Activated CD4-positive, CD25-positive, alpha-beta regulatory T cell treated with anti-CD3 and anti-CD28 coated beads, Interleukin-2, amount 50 U/mL, for 72 hours (primary cell): ENCODE data around the gene HEG1.

Experiments used
- DNase-seq: peaks from one replicate; pipeline ENCODE4 v3.0.0; 2021

Gene HEG1

DNA sequence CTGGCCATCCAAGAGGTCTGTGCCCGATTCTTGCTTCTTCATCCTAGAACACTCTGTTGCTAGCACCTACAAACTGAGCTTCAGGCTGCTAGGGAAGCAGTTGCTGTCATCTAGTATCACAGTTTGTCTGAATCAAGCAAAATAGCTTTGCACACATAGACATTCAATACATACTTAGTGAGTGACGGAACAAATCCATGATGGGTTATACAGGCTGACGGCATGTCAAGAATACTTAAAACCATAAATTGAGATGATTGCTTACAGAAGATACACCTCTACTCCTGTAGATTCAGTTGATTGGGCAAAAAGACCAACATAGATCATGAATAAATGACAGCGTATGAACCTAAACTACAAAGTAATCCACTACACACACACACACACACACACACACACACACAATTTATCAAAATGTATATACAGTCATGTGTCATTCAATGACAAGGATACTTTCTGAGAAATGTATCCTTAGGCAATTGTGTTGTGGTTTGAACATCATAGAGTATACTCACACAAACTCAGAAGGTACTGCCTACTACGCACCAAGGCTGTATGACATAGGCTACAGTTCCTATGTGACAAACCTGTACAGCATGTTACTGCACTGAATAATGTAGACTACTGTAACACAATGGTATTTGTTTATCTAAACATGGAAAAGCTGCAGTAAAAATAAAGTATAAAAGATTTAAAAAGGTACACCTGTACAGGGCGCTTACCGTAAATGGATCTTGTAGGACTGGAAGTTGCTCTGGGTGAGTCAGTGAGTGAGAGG lies 14.4 kb upstream of the HEG1 start:
- no peak for DNase-seq

DNA sequence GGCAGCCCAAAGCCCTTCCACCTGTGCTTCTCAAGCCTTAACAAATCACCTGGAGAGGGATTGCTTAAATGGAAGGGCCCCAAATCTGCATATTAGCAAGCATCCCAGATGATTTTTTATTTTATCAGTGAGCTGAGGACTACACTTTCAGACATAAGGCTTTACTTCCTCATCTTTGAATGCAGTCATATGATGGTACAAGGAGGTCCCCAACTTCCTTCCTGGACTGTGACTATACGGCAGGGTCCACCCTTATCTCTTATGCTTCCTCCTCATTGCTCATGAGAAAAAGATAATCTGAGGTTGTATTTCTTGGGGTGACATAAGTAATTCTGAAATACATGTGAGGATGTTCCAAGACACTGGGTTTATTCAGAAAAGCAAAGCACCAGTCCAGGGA lies 13.7 kb upstream of the HEG1 start:
- no peak for DNase-seq

DNA sequence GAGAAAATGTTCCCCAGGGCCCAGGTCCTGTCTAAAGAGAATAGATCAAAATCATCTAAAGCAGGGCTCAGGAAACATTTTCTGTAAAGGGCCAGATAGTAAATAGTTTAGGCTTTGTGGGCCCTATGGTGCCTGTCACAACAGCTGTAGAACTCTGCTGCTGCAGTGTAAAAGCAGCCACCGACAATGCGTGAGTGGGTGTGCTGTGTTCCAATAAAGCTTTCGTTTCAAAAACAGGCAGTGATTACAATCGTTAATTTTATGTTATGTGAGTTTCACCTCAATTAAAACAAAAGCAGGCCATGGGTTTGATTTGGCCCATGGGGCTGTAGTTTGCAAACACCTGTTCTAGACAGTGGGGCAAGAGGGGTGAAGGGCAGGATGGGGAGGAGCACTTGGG lies 12.5 kb upstream of the HEG1 start:
- DNase-seq: no peak

DNA sequence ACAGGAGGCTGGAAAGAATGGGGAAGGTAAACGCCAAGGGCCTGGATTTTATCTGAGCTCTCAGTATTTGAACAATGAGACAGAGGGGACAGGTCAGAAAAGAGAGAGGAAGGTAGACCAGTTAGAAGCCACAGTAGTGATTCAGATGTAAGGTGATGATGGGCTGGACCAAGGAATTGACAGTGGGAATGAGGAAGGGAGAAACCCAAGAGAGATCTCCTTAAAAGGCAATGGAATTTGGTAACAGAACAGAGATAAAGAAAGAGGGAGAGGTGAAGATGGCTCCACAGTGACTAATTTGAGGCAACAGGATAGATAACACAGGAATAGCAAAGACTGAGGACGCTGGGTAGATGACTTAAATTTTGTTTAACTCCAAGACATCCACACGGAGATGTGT lies 11.4 kb upstream of the HEG1 start:
- DNase-seq: no peak

DNA sequence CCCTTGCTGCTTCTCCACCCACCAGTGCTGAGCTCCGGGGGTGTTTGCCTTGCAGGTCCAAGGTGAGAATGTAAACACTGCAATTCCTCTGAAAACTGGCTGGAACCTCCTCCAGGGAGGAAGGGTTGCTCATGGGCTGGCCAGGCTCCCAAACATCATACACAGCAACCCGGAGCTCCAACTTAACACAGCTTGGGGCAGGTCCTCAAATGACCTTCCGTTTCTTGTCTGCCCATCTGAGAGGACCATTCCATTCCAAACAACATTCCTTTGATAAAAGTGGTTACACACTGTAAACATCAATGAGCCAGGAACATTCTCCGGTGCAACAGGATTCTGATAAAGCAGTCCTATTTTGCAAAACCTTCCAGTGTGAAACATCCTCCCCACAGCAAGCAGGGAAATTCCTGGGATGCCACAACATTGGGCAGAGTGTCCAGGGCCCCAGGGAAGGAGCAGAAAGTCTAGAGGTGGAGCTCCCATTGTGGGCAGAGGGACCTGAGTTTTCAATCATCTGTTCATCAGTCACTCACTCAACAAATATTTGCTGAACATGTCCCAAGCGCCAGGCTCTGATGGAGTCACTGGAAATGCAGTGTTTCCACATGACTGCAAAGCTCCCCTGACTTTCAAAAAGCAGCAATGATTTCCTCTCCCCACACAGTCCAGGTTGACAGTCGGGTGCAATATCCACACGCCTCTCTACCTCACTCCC lies 7.3 kb upstream of the HEG1 start:
- DNase-seq: no peak

DNA sequence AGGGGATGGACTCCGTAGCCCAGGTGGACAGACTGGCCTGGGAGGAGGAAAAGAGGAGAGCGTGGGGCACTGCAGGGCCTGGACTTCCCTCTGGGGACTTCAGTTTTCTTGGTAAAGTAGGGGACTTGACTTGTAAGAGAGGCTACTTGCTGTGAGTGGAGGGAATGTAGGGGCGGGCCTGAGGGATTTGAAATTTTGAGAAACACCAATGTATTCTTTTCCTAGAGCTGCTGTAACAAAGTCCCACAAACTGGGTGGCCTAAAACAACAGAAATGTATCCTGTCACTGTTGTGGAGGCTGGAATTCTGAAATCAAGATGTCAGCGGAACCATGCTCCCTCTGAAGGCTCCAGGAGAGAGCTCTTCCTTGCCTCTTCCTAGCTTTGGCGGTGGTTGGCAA lies 5.8 kb upstream of the HEG1 start:
- no peak for DNase-seq

DNA sequence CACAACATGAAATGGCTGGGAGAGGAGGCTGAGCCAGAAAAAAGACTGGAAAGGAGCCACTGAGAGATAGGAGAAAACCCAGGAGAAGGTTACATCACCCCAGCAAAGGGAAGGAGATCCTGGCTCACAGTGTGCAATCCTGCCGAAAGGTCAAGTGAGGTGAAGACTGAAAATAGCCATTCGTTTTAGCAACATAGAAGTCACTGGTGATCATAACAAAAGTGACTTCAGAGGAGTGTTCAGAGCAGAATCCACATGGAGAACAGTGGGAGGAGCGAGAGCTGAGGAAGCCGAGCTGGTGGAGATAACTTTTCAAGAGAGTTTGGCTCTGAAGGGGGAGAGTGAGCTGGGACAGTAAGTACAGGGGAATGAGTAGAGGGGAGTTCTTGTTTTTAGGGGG lies 5.4 kb upstream of the HEG1 start:
- no peak for DNase-seq

DNA sequence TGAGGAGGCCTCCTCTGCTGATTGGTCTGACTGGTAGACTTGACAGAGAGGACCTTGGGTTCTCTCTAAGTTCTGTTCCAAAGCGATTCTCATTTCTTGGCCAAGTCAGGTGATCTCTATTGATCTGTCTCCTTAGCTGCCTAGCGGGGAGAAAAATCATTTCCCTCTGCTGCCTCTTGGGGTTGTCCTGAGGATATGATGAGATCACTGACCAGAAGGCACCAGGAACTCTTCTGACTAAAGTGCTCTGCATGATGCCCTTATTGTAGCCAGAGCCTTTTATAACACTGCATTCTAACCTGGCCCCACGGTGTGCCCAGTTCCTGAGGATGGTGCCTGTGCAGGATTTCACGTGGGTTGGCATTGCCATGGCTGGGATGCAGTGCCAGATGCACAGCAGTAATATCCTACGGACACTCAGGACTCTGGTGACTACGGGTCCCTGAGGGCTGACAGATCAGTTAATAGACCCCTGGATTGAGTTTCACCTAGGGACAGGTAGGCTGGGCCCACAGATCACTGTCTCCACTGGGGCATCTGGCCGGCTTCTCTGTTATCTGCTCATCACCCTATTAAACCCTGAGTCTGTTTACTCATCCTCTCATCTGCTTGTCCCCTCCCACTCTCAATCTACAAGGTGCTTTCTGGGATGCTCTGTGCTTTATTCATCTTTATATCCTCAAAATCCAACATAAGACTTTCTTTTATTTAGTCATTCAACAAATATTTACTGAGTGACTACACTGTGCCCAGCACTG lies 3.9 kb upstream of the HEG1 start:
- no peak for DNase-seq

DNA sequence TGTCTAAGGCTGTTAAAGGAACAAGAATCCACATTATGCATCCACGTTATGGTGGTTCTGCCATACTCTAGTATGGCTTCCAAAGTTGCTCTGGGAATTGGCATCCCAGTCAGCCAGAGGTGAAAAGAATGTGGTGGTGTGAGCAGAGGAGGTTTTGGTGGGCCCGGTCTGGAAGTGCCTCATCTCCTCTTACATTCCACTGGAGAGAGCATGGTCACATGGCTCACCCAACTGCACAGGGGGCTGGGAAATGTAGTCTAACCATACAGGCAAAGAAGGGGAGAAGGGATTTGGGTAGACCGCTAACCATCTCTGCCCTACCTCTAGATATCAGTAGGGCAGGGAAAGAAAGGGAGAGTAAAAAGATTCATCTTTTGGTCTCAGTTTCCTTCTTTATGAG lies 3.2 kb upstream of the HEG1 start:
- no peak for DNase-seq

DNA sequence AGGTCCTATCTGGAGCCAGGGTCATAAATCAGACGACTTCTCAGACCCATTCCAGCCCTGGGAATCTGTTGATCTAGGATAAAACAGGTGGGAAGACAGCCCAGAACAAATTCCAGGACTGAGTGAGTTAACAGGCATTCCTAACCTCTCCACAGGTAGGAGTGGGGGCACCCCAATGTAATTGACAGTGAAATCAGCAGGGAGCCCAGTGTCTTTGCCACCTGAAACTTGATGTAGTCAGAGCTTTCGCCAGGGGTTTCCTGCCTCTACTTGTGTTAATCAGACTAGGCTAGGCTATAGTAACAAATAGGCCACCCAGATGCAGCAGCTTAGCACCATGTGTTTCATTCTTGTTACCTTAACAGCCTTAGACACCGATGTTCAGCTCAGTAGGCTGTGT lies 2.7 kb upstream of the HEG1 start:
- DNase-seq: no peak

DNA sequence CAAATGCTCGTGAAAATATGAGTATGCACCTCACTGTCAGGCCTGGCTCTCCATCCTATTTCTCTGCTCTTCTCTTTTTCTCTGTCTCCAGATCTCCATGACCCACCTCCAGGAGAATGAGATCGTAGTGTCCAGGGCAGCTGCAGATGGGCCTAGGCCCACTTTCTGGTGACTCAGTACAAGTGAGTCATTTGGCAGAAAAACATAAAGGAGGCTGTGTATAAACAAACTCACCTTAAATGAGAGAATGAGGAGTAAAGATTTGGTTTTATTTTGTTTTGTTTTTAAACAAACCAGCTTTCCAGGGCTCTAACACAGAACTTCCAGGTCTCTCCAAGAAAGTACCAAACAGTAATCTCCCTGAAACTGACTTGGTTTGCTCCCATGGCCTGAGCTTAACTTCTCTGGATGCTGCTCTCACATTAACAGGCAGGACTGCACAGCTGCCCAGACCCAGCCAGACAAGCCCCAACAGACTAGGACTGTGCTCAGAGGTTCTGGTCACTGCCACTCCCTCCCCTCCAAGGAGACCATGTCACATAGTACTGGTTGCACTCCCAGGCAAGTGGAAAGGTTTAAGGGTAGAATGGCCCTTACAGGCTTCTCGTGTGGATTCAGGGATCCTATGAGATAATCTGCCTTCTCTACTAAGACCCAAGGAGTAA lies 1.5 kb upstream of the HEG1 start:
- DNase-seq: no peak

DNA sequence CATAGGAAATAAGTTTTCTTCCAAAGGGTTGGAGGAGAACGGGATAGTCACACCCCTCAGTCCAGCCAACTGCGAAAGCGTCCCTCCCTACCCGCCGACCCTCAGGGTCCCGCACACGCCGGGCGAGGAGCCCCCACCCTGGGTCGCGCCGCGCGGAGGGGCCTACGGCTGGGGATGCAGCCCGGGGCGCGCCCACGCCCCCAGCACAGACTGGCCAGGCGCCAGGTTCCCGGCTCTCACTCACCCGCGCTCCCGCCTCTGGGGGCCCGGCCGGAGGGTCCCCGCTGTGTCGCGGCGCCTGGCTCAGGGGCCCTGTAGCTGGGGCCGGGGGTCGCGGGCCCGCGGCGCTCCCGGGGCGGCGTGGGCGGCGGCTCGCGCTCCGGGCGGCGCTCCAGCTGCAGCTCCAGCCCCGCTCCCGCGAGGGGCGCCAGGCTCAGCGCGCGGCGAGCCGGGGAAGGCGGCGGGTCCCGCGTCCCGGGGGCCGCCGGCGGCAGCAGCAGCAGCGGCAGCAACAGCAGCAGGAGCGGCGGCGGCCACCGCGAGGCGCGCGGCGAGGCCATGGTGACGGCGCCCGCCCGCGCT lies 375 bp downstream of the HEG1 start:
- no peak for DNase-seq

DNA sequence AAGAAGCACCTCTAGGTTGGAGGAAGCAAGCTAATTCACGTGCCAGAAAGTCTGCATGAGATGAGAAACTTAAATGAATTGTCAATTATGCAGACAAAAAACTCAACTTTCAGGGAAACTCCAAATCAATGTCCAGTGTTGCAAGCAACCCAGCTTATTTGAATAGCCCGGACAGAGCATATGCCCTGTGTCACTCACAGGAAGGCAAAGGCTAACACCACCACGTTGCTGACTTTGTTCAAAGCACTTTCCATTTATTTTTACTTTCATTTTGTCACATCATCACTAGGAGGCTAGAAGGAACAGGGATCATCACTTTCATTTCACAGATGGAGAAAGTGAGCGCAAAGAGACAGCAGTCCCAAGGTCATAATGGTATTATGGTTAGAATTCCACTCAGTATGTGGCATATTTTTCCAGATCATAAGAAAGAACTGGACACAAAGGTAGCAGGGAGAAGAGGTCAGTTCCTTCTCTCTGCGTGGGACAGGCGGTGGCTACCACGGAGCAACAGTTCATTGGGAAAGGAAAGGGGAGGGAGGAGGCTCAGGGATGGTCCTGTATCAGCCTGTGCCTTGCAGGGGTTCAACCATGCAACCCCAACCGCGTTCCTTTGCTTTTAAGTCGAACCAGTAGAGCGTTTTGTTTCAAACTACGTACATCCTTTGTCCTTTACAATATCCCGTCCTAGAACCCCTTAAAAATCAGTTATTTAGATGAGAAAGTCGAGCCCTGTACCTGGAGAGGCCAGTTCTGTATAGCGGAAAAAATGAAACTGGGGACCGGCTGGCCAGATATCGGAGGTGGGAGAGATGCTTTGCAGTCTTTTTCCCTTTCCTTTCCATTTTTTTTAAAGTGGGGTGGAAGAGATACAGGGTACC lies 1.1 kb downstream of the HEG1 start:
- DNase-seq: no peak

DNA sequence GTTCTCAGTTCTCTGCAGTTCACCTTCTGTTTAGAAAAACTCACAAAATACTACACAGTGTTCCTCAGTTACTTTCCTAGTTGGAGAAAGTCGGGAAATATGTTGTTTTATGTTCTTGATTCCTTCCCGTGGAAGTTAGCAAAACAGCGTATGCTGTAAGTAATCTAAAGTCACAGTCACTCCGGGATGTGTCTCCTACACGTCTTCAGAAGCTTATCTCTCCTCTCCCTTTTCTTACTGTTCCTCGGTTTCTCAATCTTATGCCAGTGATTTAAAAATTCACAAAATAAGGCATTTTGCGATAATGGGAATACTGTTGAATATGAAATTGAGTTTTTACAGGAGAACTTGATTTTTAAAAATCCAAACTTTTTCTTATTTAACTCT lies 1.7 kb downstream of the HEG1 start:
- DNase-seq: no peak

DNA sequence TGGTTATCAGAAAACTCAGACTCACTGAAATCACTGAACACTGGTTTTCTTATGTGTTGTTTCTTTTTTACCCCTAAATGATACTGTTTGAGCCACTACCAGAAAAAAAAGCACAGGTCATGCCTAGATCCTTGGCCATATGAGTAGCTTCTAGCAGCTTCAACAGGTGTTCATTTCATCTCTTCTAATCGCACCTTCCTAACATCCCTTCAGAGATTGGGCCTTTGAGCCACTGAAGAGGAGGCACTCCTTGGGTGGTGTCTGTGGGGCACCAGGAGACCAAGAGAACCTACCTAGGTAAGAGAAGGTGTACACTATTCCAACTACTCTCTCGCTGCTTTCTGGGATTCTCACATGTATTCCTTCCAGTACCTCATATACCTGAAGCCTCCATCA lies 2.5 kb downstream of the HEG1 start:
- DNase-seq: no peak

DNA sequence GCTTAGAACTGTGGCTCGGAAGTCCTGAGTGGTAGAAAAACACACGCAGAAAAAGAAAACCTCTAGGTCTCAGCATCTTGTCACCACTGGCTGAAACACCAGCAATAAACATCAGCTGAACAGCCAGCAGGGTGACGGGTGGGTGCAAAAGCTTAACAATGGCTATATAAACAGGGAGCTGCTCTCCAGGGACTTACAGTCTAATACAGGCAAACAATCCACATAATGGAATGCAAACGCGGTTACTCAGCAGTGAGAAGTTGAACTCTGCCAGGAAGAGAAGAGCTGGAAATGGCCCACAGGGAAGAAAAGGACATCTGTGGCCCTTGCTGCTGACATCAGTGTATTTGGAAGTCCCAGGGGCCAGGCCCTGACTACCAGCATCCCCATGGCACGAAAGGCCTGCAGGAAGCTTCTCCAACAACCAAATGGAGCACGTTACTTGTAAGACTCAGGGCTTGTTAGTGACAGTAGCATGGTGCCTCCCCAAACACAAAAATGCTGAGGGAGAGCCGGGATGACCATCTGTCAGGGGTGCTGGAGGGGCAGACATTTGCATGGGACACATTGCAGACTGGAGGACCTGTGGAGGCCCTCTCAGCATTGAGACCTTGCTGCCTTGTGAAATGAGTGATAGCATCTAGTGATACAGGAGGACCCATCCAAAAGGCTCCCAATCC lies 3.0 kb downstream of the HEG1 start:
- no peak for DNase-seq

DNA sequence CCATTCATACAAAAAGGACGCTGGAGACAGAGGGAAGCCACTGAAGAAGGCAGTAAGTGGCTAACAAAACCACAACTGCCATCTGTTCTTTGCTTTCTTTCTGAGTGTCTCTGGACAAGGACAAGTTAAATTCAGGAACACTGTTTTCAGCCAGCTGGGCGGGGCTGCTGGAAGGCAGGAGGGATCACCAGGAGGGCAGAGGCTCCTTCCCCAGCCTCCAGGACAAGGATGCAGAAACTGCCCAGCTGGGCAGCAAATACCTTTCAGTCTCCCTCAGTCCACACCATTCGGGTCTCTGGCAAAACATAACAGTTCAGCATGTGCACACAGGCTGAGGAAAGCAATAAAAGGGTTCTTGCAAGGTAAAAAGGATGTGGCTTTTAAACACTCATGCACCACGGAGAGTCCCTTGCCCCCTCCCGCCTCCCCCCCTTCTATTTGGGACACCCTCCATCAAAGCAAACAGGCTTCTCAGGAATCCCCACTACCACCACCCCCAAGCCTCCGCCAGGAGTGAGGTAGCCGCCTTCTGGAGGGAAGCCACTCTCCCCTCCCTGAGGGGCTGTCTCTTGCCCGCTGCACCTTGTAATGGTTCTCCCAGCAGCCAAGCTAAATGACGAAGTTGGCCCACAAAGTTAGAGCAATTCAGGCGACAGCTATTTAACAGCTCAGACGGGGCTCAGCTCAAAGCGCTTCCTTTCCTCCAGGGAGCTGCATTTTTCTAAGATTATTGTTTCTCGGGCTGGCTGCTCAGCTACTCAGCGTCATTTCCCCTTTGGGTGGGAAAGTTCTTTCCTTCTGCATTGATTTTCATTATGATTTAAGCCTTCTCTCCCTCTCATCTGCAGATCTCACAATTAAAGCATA lies 3.8 kb downstream of the HEG1 start:
- DNase-seq: peak; percentile 44

DNA sequence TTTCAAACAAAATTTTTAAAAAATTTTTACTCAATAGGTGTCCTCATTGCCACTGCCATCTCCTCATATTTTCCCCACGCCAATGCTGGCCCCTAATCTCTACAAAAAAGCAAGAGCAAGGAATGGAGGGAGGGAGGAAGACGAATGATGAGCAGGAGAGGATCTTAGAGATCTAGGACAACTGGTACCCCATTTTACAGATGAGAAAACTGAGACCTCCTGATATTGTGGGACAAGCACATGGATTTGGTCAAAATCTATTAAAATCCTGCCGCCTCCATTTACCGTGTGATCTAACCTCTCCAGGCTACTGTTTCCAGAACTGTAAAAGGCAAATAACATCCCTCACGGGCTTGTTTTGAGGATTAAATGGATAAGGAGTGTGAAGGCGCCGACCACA lies 4.6 kb downstream of the HEG1 start:
- no peak for DNase-seq

DNA sequence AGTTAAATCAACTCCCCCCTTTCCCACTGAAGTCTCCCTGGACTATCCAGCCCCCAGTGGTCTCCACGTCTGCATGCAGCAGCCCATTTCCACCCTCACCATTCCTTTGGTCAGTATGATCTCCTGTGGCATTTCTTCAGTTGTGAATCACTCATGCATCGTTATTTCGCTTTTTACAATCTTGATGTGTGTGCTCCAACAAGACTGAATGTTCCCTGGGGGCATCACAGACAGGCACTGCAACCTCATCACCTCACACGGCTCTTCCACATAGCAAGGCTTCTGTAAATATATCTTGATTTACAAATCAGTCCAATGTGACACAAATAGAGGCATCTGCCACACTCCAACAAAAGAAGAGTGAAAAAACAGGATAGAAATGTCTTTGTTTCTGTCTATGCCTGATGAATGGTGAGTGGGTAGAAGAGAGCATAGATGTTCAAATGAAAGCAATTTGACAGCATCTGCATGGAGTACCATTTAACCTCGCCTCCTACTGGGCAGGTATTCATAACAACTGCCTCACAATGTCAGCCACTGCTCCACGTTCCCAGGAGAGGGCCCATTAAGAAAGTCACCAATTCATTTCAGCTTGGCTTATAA lies 5.2 kb downstream of the HEG1 start:
- no peak for DNase-seq

DNA sequence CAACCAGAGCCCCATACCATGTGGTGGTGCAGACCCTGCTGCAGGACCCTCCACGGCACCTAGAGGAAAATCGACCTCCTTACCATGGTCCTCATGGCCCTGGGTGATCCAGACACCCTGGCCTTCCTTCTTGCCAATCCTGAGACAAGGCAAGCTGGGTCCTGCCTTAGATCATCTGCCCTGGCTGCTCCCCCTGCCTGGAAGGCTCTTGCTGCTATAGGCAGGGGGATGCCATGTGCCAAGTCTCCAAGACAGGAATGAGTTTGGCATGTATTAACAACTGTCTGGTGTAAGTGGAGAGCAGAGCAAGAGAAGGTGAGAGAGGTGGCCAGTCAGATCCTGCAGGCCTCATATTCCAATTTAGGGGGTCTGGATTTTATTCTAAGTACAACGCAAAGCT lies 7.5 kb downstream of the HEG1 start:
- no peak for DNase-seq
